Loucy (cell line): ENCODE results near the gene PCDHGC5.

Experiments
- EZH2phosphoT487 ChIP-seq: fragments of 200-600 bp; IDR thresholded peaks from 2 replicates; pipeline ENCODE4 v1.6.1; 2018; ENCODE audit warnings: antibody characterized with exemption, mild to moderate bottlenecking, moderate library complexity, borderline replicate concordance
- TF ChIP-seq, protein P1 (sequence below): fragments of 200-600 bp; sonication (generic); conservative IDR thresholded peaks from 2 replicates; pipeline ENCODE4 v1.5.1; 2014; ENCODE audit warnings: mild to moderate bottlenecking, antibody characterized with exemption, low read length

DNA sequence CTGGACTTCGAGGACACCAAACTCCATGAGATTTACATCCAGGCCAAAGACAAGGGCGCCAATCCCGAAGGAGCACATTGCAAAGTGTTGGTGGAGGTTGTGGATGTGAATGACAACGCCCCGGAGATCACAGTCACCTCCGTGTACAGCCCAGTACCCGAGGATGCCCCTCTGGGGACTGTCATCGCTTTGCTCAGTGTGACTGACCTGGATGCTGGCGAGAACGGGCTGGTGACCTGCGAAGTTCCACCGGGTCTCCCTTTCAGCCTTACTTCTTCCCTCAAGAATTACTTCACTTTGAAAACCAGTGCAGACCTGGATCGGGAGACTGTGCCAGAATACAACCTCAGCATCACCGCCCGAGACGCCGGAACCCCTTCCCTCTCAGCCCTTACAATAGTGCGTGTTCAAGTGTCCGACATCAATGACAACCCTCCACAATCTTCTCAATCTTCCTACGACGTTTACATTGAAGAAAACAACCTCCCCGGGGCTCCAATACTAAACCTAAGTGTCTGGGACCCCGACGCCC is 11.8 kb upstream of the PCDHGC5 start:
- TF ChIP-seq, protein P1, sequence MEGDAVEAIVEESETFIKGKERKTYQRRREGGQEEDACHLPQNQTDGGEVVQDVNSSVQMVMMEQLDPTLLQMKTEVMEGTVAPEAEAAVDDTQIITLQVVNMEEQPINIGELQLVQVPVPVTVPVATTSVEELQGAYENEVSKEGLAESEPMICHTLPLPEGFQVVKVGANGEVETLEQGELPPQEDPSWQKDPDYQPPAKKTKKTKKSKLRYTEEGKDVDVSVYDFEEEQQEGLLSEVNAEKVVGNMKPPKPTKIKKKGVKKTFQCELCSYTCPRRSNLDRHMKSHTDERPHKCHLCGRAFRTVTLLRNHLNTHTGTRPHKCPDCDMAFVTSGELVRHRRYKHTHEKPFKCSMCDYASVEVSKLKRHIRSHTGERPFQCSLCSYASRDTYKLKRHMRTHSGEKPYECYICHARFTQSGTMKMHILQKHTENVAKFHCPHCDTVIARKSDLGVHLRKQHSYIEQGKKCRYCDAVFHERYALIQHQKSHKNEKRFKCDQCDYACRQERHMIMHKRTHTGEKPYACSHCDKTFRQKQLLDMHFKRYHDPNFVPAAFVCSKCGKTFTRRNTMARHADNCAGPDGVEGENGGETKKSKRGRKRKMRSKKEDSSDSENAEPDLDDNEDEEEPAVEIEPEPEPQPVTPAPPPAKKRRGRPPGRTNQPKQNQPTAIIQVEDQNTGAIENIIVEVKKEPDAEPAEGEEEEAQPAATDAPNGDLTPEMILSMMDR, result no peak
- no peak for TF ChIP-seq EZH2phosphoT487
